HepG2 (cell line): ENCODE measurements around the gene POLRMT. TPM values are rescaled to one million over a fixed set of nuclear protein-coding genes. Genes with fewer than 3 reads are reported as not detected.

ENCODE experiments used
- KDM2A ChIP-seq: sonication (generic); formaldehyde crosslinking; IDR thresholded peaks from 2 replicates; pipeline ENCODE4 v1.4.0; 2020; ENCODE audit warnings: low read depth, missing genetic modification reagents, borderline replicate concordance
- KDM6A ChIP-seq: IDR thresholded peaks from 2 replicates; pipeline ENCODE4 v1.6.1; 2016; ENCODE audit warnings: low read depth
- NCOR1 ChIP-seq: fragments of 200-600 bp; sonication (generic); IDR thresholded peaks from 2 replicates; pipeline ENCODE4 v1.7.0; 2017; ENCODE audit warnings: antibody characterized with exemption, low read length, borderline replicate concordance
- RNF219 ChIP-seq: sonication (generic); formaldehyde crosslinking; IDR thresholded peaks from 2 replicates; pipeline ENCODE4 v1.5.0; 2020; ENCODE audit warnings: mild to moderate bottlenecking, missing genetic modification reagents
- SP4 ChIP-seq: sonication (generic); formaldehyde crosslinking; IDR thresholded peaks from 2 replicates; pipeline ENCODE4 v1.8.1; 2023; ENCODE audit warnings: mild to moderate bottlenecking, missing genetic modification reagents
- SRSF4 ChIP-seq: fragments of 200-400 bp; formaldehyde crosslinking; IDR thresholded peaks from one replicate; pipeline ENCODE4 v1.6.1; 2018; ENCODE audit warnings: mild to moderate bottlenecking, low read depth, low read length, moderate library complexity; ENCODE audit not compliant: poor library complexity, severe bottlenecking
- ZFP41 ChIP-seq: sonication (generic); formaldehyde crosslinking; IDR thresholded peaks from 2 replicates; pipeline ENCODE4 v1.4.0; 2020; ENCODE audit warnings: mild to moderate bottlenecking, missing genetic modification reagents, borderline replicate concordance
- ZNF142 ChIP-seq: sonication (generic); formaldehyde crosslinking; IDR thresholded peaks from 2 replicates; pipeline ENCODE4 v1.4.0; 2020; ENCODE audit warnings: missing genetic modification reagents
- polyA plus RNA-seq, 8 experiments: library from polyadenylated mRNA; depleted of rRNA in 3 of 8; stranded (reverse) in 7 of 8; unstranded in 1 of 8; fragments of >200 nt; fragmentation: Illumina TruSeq in 4 of 8; extraction: Trizol in 4 of 8; gene quantifications; 2 replicates each; pipeline versions ENCODE4 v1.2.1 to v1.2.3, GENCODE V29; 2011 to 2016; ENCODE audit warnings: low read depth in 4 of 8, missing spikeins in 1 of 8, mixed read lengths in 1 of 8; ENCODE audit not compliant: insufficient read depth in 1 of 8
- total RNA-seq, 5 experiments: library from RNA; depleted of rRNA; stranded (reverse); fragments of >200 nt; fragmentation: Illumina TruSeq; extraction: Trizol; gene quantifications; 2 replicates each; pipeline ENCODE4 v1.2.3, GENCODE V29; 2016; ENCODE audit warnings: low read depth in 1 of 5
- TF ChIP-seq, protein P1 (sequence below): sonication (generic); formaldehyde crosslinking; IDR thresholded peaks from 2 replicates; pipeline ENCODE4 v1.4.0; 2020; ENCODE audit warnings: low read depth, mild to moderate bottlenecking, missing genetic modification reagents
- TF ChIP-seq, protein P2 (sequence below): sonication (generic); formaldehyde crosslinking; IDR thresholded peaks from 2 replicates; pipeline ENCODE4 v1.4.0; 2020; ENCODE audit warnings: mild to moderate bottlenecking, missing genetic modification reagents
- TF ChIP-seq, protein P3 (sequence below): sonication (generic); formaldehyde crosslinking; IDR thresholded peaks from 2 replicates; pipeline ENCODE4 v1.5.1; 2020; ENCODE audit warnings: mild to moderate bottlenecking, missing genetic modification reagents, moderate library complexity

The POLRMT gene
- total and polyA plus RNA-seq, 2 of the 13 experiments (the other 11 are each of a cell fraction or from before 2014, with no cell fraction given), result 78.0 to 101 TPM

- TF ChIP-seq, protein P1, sequence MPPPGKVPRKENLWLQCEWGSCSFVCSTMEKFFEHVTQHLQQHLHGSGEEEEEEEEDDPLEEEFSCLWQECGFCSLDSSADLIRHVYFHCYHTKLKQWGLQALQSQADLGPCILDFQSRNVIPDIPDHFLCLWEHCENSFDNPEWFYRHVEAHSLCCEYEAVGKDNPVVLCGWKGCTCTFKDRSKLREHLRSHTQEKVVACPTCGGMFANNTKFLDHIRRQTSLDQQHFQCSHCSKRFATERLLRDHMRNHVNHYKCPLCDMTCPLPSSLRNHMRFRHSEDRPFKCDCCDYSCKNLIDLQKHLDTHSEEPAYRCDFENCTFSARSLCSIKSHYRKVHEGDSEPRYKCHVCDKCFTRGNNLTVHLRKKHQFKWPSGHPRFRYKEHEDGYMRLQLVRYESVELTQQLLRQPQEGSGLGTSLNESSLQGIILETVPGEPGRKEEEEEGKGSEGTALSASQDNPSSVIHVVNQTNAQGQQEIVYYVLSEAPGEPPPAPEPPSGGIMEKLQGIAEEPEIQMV (CRISPR knock-in tag), result no peak
- TF ChIP-seq KDM2A (CRISPR knock-in tag) (no peak), RNF219 (CRISPR knock-in tag) (no peak), NCOR1 (no peak), ZFP41 (CRISPR knock-in tag) (no peak), SRSF4 (no peak), SP4 (CRISPR knock-in tag) (no peak), KDM6A (CRISPR knock-in tag) (no peak), ZNF142 (CRISPR knock-in tag) (no peak)
- TF ChIP-seq, protein P2, sequence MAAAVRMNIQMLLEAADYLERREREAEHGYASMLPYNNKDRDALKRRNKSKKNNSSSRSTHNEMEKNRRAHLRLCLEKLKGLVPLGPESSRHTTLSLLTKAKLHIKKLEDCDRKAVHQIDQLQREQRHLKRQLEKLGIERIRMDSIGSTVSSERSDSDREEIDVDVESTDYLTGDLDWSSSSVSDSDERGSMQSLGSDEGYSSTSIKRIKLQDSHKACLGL (CRISPR knock-in tag), result peak; percentile 55
- TF ChIP-seq, protein P3, sequence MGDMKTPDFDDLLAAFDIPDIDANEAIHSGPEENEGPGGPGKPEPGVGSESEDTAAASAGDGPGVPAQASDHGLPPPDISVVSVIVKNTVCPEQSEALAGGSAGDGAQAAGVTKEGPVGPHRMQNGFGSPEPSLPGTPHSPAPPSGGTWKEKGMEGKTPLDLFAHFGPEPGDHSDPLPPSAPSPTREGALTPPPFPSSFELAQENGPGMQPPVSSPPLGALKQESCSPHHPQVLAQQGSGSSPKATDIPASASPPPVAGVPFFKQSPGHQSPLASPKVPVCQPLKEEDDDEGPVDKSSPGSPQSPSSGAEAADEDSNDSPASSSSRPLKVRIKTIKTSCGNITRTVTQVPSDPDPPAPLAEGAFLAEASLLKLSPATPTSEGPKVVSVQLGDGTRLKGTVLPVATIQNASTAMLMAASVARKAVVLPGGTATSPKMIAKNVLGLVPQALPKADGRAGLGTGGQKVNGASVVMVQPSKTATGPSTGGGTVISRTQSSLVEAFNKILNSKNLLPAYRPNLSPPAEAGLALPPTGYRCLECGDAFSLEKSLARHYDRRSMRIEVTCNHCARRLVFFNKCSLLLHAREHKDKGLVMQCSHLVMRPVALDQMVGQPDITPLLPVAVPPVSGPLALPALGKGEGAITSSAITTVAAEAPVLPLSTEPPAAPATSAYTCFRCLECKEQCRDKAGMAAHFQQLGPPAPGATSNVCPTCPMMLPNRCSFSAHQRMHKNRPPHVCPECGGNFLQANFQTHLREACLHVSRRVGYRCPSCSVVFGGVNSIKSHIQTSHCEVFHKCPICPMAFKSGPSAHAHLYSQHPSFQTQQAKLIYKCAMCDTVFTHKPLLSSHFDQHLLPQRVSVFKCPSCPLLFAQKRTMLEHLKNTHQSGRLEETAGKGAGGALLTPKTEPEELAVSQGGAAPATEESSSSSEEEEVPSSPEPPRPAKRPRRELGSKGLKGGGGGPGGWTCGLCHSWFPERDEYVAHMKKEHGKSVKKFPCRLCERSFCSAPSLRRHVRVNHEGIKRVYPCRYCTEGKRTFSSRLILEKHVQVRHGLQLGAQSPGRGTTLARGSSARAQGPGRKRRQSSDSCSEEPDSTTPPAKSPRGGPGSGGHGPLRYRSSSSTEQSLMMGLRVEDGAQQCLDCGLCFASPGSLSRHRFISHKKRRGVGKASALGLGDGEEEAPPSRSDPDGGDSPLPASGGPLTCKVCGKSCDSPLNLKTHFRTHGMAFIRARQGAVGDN (CRISPR knock-in tag), result no peak
Observed at GRCh38 chr19:661427-662196, 28.3 kb upstream of the POLRMT start (continued).
